Gastroesophageal sphincter (tissue), 3 donors: Measurements from ENCODE around the gene POLR2L.

Experiments used
- EP300 ChIP-seq: sonication (generic); formaldehyde crosslinking; IDR thresholded peaks from one replicate; pipeline ENCODE4 v1.6.1; 2017; ENCODE audit warnings: antibody characterized with exemption, mild to moderate bottlenecking
- POLR2A ChIP-seq, 2 donors: fragments of 450-650 bp; IDR thresholded peaks; one replicate each; pipeline ENCODE4 v1.6.1; 2017; ENCODE audit warnings: antibody characterized with exemption in 2 of 2, mild to moderate bottlenecking in 2 of 2, moderate library complexity in 1 of 2
- POLR2AphosphoS5 ChIP-seq: sonication (generic); formaldehyde crosslinking; IDR thresholded peaks from one replicate; pipeline ENCODE4 v1.6.1; 2017; ENCODE audit warnings: antibody characterized with exemption
- TF ChIP-seq, protein P1 (sequence below), 4 experiments: fragments of 200-600 bp in 2 of 4; fragments of 450-650 bp in 2 of 4; sonication (generic) in 1 of 4; IDR thresholded peaks; one replicate each; pipeline ENCODE4 v1.5.1; 2017 to 2019; ENCODE audit warnings: antibody characterized with exemption in 4 of 4, mild to moderate bottlenecking in 2 of 4, moderate library complexity in 2 of 4

DNA sequence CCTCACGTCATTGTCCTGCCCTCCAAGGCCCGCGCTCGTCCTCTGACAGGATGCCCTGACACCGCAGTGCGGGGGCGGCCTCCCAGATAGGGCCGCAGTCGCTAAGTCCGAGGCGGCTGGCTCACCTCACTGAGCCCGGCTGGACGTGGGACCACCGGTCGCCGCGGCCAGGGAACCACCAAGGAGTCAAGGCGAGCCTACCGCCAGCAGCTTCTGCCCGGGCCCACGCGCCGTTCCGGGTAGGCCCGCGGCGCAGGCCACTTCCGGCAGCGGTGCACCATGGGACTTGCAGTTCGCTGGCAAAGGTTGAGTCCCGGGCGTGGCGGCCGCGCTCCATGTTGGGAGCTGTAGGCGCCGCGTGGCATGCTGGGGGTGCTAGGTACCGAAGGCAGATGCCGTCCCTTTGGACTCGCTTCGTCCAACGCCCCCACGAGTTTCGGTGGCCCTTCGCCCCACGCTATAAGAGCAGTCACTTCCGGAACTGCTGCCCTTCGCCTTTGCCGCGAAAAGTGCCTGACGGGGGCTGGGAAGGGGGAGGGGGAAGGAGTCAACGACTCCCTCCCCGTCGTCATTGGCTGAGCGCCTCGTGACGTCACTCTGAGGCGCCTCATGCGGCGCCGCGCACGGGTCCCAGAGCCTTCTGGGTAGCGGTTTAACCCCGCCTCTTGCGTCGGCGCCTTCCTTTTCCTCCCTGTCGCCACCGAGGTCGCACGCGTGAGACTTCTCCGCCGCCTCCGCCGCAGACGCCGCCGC lies 32.9 kb downstream of the POLR2L start, which contains the start of gene RPLP2:
- TF ChIP-seq EP300, result no peak
- TF ChIP-seq POLR2A (IDR thresholded peaks at IDR 0.05), result peak; percentile 80 to 91
- peak; percentile 99 for TF ChIP-seq POLR2AphosphoS5
- TF ChIP-seq, protein P1, sequence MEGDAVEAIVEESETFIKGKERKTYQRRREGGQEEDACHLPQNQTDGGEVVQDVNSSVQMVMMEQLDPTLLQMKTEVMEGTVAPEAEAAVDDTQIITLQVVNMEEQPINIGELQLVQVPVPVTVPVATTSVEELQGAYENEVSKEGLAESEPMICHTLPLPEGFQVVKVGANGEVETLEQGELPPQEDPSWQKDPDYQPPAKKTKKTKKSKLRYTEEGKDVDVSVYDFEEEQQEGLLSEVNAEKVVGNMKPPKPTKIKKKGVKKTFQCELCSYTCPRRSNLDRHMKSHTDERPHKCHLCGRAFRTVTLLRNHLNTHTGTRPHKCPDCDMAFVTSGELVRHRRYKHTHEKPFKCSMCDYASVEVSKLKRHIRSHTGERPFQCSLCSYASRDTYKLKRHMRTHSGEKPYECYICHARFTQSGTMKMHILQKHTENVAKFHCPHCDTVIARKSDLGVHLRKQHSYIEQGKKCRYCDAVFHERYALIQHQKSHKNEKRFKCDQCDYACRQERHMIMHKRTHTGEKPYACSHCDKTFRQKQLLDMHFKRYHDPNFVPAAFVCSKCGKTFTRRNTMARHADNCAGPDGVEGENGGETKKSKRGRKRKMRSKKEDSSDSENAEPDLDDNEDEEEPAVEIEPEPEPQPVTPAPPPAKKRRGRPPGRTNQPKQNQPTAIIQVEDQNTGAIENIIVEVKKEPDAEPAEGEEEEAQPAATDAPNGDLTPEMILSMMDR (IDR thresholded peaks at IDR 0.05), result peak in 1 of 4 experiments; percentile 16
